Upper lobe of left lung (tissue), 6 donors: ENCODE measurements around the gene ATP1A4. TPM values are rescaled to one million over a fixed set of nuclear protein-coding genes. Genes with fewer than 3 reads are reported as not detected.

Experiments used
- ATAC-seq, 2 donors: fragments of 200-7000 bp; cut with Tn5 transposase; one replicate each; pipeline ENCODE4 v1.9.1; 2022; ENCODE audit warnings: mild to moderate bottlenecking in 2 of 2, moderate library complexity in 2 of 2; ENCODE audit not compliant: low FRiP score in 2 of 2
- DNase-seq, 2 donors: peaks; one replicate each; pipeline ENCODE4 v3.0.0-alpha.2; 2019 to 2020
- H3K27ac ChIP-seq, 4 donors: fragments of 200-600 bp; sonication (generic); one replicate each; pipeline ENCODE4 v1.5.1; 2016 to 2019
- H3K27me3 ChIP-seq, 4 donors: fragments of 200-600 bp; sonication (generic); one replicate each; pipeline ENCODE4 v1.5.1; 2017 to 2019
- H3K36me3 ChIP-seq, 4 donors: fragments of 200-600 bp; sonication (generic); one replicate each; pipeline ENCODE4 v1.5.1; 2016 to 2019
- H3K4me1 ChIP-seq, 4 donors: fragments of 200-600 bp; sonication (generic); one replicate each; pipeline ENCODE4 v1.5.1; 2018 to 2019
- H3K4me3 ChIP-seq, 4 donors: fragments of 200-600 bp; sonication (generic); one replicate each; pipeline ENCODE4 v1.5.1; 2017 to 2019; ENCODE audit warnings: mild to moderate bottlenecking in 2 of 4, moderate library complexity in 1 of 4
- H3K9me3 ChIP-seq, 4 donors: fragments of 200-600 bp; sonication (generic); one replicate each; pipeline ENCODE4 v1.5.1; 2018 to 2019
- EP300 ChIP-seq, 4 donors: sonication (generic); formaldehyde crosslinking; IDR thresholded peaks; one replicate each; pipeline ENCODE4 v1.5.1; 2017; ENCODE audit warnings: antibody characterized with exemption in 4 of 4, control low read depth in 2 of 4
- POLR2A ChIP-seq, 4 donors: fragments of 450-650 bp; IDR thresholded peaks; one replicate each; pipeline ENCODE4 v1.5.1; 2016 to 2017; ENCODE audit warnings: antibody characterized with exemption in 4 of 4, mild to moderate bottlenecking in 2 of 4
- POLR2AphosphoS5 ChIP-seq, 2 donors: sonication (generic); formaldehyde crosslinking; IDR thresholded peaks; one replicate each; pipeline ENCODE4 v1.5.1; 2017; ENCODE audit warnings: antibody characterized with exemption in 2 of 2
- WGBS, 2 donors: methylation state at CpG; one replicate each; pipeline ENCODE4 v1.1.5; 2017 to 2018; 5-methylcytosine and 5-hydroxymethylcytosine counted together
- total RNA-seq, 6 donors: library from RNA; depleted of rRNA in 4 of 6; stranded (reverse); fragments of >200 nt in 4 of 6; gene quantifications; one replicate each; pipeline versions ENCODE4 v1.1.0 to v1.2.1, GENCODE V29; 2016 to 2021
- TF ChIP-seq, protein P1 (sequence below), 6 experiments: fragments of 450-650 bp in 4 of 6; fragments of 200-600 bp in 2 of 6; sonication (generic) in 2 of 6; IDR thresholded peaks; one replicate each; pipeline ENCODE4 v1.5.1; 2016 to 2019; ENCODE audit warnings: antibody characterized with exemption in 6 of 6
- donor health status: DM: no; HTN: no; CAD: no; lungs with moderate emphysema.
- donor health status: DM: no; HTN: yes; CAD: no; lungs with severe emphysema.

The ATP1A4 gene
- total RNA-seq, 6 donors from 2014 or later, result 0.52 to 0.61 TPM; not detected in 4

DNA sequence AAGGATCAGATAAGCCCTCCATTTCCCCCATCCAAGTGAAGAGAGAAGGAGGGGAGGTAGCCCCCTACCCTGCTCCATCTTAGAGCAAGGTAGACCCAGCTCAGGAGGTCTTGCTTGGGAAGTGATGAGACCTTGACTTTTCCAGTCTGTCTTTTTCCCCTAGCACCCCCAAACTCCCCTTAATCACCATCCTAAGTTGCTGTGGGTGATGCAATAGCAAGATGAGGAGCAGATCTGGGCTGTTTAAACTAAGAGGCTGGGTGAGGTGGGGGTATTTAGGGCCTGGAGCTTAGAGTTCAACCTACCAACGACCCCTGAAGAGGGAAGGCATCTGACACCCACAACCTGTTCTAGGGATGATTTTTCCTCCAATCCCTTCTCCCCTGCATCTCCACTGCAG is 34.1 kb upstream of the ATP1A4 start:
- TF ChIP-seq, protein P1, sequence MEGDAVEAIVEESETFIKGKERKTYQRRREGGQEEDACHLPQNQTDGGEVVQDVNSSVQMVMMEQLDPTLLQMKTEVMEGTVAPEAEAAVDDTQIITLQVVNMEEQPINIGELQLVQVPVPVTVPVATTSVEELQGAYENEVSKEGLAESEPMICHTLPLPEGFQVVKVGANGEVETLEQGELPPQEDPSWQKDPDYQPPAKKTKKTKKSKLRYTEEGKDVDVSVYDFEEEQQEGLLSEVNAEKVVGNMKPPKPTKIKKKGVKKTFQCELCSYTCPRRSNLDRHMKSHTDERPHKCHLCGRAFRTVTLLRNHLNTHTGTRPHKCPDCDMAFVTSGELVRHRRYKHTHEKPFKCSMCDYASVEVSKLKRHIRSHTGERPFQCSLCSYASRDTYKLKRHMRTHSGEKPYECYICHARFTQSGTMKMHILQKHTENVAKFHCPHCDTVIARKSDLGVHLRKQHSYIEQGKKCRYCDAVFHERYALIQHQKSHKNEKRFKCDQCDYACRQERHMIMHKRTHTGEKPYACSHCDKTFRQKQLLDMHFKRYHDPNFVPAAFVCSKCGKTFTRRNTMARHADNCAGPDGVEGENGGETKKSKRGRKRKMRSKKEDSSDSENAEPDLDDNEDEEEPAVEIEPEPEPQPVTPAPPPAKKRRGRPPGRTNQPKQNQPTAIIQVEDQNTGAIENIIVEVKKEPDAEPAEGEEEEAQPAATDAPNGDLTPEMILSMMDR (IDR thresholded peaks at IDR 0.05), result no peak
- TF ChIP-seq EP300 (IDR thresholded peaks at IDR 0.05), result no peak
- TF ChIP-seq POLR2A (IDR thresholded peaks at IDR 0.05), result no peak
- Histone ChIP-seq H3K36me3 (no peaks in the 10 kb centered on the region), H3K27ac (no peak overlapping the region), H3K4me3 (peak overlapping the region in 2 of 4 donors; percentile 14 to 20), H3K4me1 (peaks cover 0 to 11% (median 3%) of the 10 kb centered on the region in 4 donors), H3K9me3 (no peaks in the 10 kb centered on the region), H3K27me3 (no peaks in the 10 kb centered on the region)
- ATAC-seq (no peak), DNase-seq (no peak)
- 0 to 5% methylated on average over 1 of the region's 1 CpG for WGBS, 2 donors

DNA sequence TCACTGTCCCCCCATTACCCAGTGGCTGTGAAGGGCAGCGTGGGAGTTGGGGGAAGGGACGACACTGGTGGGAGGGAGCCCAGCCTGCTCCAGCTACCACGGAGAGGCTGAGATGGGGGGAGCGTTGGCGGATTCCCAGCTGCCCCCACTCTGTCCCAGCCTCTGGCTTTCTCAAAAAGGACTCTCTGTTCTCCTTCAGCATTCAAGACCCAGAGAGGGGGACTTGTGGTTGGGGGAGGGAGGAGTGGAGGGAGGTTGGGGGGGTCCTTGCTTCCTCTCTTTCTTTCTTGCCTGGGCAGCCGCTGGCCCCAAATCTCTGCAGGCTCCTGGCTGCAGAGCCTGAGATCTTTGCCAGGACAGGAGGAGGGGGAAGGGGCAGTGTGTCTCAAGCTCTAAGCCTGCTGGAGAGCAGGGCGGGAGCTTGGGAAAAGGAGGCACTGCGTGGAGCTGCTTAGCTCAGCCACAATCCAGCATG is 33.7 kb upstream of the ATP1A4 start:
- H3K27ac ChIP-seq, result no peak overlapping the region
- 15 to 32% methylated on average over 4 to 8 of the region's 8 CpGs for WGBS, 2 donors
- H3K27me3 ChIP-seq, result no peaks in the 10 kb centered on the region
- H3K4me1 ChIP-seq, result peaks cover 0 to 11% (median 3%) of the 10 kb centered on the region in 4 donors
- peak overlapping the region in 1 of 4 donors; percentile 20 for H3K4me3 ChIP-seq
- TF ChIP-seq POLR2AphosphoS5 (IDR thresholded peaks at IDR 0.05), result no peak
- TF ChIP-seq POLR2A (IDR thresholded peaks at IDR 0.05), result no peak
- DNase-seq (peak in 1 of 2 donors; percentile 37), ATAC-seq (peak; percentile 49 to 52)
- no peaks in the 10 kb centered on the region for H3K36me3 ChIP-seq
- H3K9me3 ChIP-seq, result no peaks in the 10 kb centered on the region

DNA sequence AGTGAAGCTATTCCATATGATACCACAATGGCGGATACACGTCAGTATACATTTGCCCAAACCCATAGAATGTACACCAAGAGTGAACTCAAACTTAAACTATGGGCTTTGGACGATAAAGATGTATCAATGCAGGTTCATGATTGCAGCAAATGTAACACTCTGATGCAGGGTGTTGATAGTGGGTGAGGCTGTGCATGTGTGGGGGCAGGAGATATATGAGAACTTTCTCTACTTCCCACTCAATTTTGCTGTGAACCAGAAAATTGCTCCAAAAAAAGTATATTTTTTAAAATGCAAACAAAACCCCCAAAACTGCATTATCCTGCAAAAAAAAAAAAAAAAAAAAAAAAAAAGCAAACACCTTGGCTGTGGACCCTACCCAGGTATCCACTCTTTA is 32.5 kb upstream of the ATP1A4 start:
- WGBS, 2 donors, result 57 to 92% methylated on average over 3 of the region's 3 CpGs
- no peak for ATAC-seq
- Histone ChIP-seq H3K27me3 (no peaks in the 10 kb centered on the region), H3K27ac (no peak overlapping the region), H3K9me3 (no peaks in the 10 kb centered on the region), H3K36me3 (no peaks in the 10 kb centered on the region), H3K4me1 (peaks cover 0 to 11% (median 3%) of the 10 kb centered on the region in 4 donors), H3K4me3 (no peak overlapping the region)
- DNase-seq, result no peak
- TF ChIP-seq POLR2AphosphoS5 (IDR thresholded peaks at IDR 0.05) (no peak), POLR2A (IDR thresholded peaks at IDR 0.05) (no peak), EP300 (IDR thresholded peaks at IDR 0.05) (no peak)
- TF ChIP-seq, protein P1 (IDR thresholded peaks at IDR 0.05), result no peak

DNA sequence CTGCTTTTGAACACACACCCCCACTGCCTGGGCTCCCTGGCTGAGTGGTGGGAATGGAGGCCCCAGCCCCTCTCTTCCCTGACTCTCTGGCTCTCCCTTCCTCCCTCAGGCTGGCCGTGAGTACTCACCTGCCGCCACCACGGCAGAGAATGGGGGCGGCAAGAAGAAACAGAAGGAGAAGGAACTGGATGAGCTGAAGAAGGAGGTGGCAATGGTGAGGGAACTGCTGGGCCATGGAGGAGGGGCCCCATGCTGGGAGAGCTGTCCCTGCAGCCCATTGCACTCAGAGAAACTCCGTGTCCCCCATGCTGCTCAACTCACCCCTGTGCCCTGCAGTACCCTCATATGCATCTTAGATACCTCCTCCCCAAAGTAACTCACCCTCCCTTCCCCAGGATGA is 30.6 kb upstream of the ATP1A4 start:
- H3K27ac ChIP-seq, result no peak overlapping the region
- no peaks in the 10 kb centered on the region for H3K36me3 ChIP-seq
- no peaks in the 10 kb centered on the region for H3K9me3 ChIP-seq
- peaks cover 0 to 15% (median 3%) of the 10 kb centered on the region in 4 donors for H3K4me1 ChIP-seq
- no peaks in the 10 kb centered on the region for H3K27me3 ChIP-seq
- no peak for ATAC-seq
- 89% methylated on average over 5 of the region's 5 CpGs for WGBS, 2 donors
- no peak for TF ChIP-seq POLR2A (IDR thresholded peaks at IDR 0.05)
- no peak for TF ChIP-seq EP300 (IDR thresholded peaks at IDR 0.05)
- no peak for TF ChIP-seq POLR2AphosphoS5 (IDR thresholded peaks at IDR 0.05)
- TF ChIP-seq, protein P1 (IDR thresholded peaks at IDR 0.05), result no peak
- DNase-seq, result no peak
- H3K4me3 ChIP-seq, result no peak overlapping the region

DNA sequence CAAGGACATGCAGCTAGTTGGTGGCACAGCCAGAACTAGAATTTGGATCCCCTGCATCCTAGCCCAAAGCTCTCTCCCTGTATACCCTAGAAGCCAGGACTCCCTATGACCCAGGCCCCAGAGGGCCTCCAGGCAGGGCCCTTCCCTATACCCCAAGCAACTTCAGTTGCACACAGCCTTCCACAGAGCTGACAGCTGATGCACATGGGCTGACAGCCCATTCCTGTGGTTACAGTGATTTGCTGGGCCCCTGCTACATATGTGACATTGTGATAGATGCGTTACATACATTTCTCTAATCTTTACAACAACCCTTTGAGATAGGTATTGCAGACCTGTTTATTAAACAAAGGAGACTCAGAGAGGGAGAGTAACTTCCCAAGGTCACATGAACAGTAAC is 30.0 kb upstream of the ATP1A4 start:
- Histone ChIP-seq H3K4me1 (peaks cover 0 to 15% (median 3%) of the 10 kb centered on the region in 4 donors), H3K9me3 (no peaks in the 10 kb centered on the region), H3K4me3 (no peak overlapping the region), H3K27ac (no peak overlapping the region), H3K27me3 (no peaks in the 10 kb centered on the region), H3K36me3 (no peaks in the 10 kb centered on the region)
- WGBS, 2 donors, result 89 to 95% methylated on average over 1 of the region's 1 CpG
- ATAC-seq (no peak), DNase-seq (no peak)
- TF ChIP-seq POLR2A (IDR thresholded peaks at IDR 0.05), result no peak
- TF ChIP-seq EP300 (IDR thresholded peaks at IDR 0.05), result no peak
- no peak for TF ChIP-seq POLR2AphosphoS5 (IDR thresholded peaks at IDR 0.05)
- TF ChIP-seq, protein P1 (IDR thresholded peaks at IDR 0.05), result no peak
